ENCODE data around the gene STAT3. TPM values are rescaled to one million over a fixed set of nuclear protein-coding genes. Genes with fewer than 3 reads are reported as not detected.
A peak's percentile ranks its signal among the peaks of the same experiment; 100 is the strongest.

STAT3 gene
- total and polyA plus RNA-seq, 9 of the 15 experiments (the other 6 are each of a cell fraction or from before 2014, with no cell fraction given), result 90.0 to 179 (median 114) TPM

GRCh38 chr17:42405963-42406495 is 17.8 kb upstream of the STAT3 start (continued):
- TF ChIP-seq, protein P1, sequence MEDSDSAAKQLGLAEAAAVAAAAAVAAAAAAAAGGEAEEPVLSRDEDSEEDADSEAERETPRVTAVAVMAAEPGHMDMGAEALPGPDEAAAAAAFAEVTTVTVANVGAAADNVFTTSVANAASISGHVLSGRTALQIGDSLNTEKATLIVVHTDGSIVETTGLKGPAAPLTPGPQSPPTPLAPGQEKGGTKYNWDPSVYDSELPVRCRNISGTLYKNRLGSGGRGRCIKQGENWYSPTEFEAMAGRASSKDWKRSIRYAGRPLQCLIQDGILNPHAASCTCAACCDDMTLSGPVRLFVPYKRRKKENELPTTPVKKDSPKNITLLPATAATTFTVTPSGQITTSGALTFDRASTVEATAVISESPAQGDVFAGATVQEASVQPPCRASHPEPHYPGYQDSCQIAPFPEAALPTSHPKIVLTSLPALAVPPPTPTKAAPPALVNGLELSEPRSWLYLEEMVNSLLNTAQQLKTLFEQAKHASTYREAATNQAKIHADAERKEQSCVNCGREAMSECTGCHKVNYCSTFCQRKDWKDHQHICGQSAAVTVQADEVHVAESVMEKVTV (CRISPR knock-in tag; IDR thresholded peaks at IDR 0.05), result peak; percentile 45; the same call in 1 of the 2 replicates
- TF ChIP-seq ATF7 (IDR thresholded peaks at IDR 0.05), result peak; percentile 53
- TF ChIP-seq FOXK2 (conservative IDR thresholded peaks at IDR 0.05 in 1 of 2, IDR thresholded peaks at IDR 0.05 in 1 of 2; ENCODE audit: low read depth in 2 of 2), result peak in 1 of 2 experiments; percentile 59; a peak in 2 of 4 replicates
- TF ChIP-seq C11orf30 (IDR thresholded peaks at IDR 0.05; ENCODE audit: low read depth), result no peak
- TF ChIP-seq SIN3B (IDR thresholded peaks at IDR 0.05; ENCODE audit: low read depth), result no peak
- TF ChIP-seq, protein P2, sequence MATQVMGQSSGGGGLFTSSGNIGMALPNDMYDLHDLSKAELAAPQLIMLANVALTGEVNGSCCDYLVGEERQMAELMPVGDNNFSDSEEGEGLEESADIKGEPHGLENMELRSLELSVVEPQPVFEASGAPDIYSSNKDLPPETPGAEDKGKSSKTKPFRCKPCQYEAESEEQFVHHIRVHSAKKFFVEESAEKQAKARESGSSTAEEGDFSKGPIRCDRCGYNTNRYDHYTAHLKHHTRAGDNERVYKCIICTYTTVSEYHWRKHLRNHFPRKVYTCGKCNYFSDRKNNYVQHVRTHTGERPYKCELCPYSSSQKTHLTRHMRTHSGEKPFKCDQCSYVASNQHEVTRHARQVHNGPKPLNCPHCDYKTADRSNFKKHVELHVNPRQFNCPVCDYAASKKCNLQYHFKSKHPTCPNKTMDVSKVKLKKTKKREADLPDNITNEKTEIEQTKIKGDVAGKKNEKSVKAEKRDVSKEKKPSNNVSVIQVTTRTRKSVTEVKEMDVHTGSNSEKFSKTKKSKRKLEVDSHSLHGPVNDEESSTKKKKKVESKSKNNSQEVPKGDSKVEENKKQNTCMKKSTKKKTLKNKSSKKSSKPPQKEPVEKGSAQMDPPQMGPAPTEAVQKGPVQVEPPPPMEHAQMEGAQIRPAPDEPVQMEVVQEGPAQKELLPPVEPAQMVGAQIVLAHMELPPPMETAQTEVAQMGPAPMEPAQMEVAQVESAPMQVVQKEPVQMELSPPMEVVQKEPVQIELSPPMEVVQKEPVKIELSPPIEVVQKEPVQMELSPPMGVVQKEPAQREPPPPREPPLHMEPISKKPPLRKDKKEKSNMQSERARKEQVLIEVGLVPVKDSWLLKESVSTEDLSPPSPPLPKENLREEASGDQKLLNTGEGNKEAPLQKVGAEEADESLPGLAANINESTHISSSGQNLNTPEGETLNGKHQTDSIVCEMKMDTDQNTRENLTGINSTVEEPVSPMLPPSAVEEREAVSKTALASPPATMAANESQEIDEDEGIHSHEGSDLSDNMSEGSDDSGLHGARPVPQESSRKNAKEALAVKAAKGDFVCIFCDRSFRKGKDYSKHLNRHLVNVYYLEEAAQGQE (IDR thresholded peaks at IDR 0.05; ENCODE audit: borderline replicate concordance), result peak; percentile 84
- TF ChIP-seq, protein P2 (CRISPR knock-in tag; IDR thresholded peaks at IDR 0.05; ENCODE audit: low read depth), result no peak
- no peak for TF ChIP-seq ZNF140 (CRISPR knock-in tag; IDR thresholded peaks at IDR 0.05)
- 0 out of 4 replicates have a peak, but pooled peaks of 1 of the 2 experiments have one; percentile 13 for TF ChIP-seq NRF1 (conservative IDR thresholded peaks at IDR 0.05 in 1 of 2, IDR thresholded peaks at IDR 0.05 in 1 of 2)
- TF ChIP-seq ESRRB (CRISPR knock-in tag; IDR thresholded peaks at IDR 0.05; ENCODE audit: borderline replicate concordance), result no peak
- peak; percentile 73 for TF ChIP-seq CEBPG (CRISPR knock-in tag; IDR thresholded peaks at IDR 0.05)
- peak; percentile 77 to 95 for TF ChIP-seq CEBPG (tag; conservative IDR thresholded peaks at IDR 0.05 in 1 of 2, IDR thresholded peaks at IDR 0.05 in 1 of 2)
- peak; percentile 89 to 91 (median 90) for TF ChIP-seq CTCF (IDR thresholded peaks at IDR 0.05 in 2 of 3, conservative IDR thresholded peaks at IDR 0.05 in 1 of 3; ENCODE audit: insufficient read depth in 2 of 3, low read depth in 1 of 3, low read length in 3 of 3)
